IMR-90 (cell line): ENCODE results near the gene AMDHD2. TPM values are rescaled to one million over a fixed set of nuclear protein-coding genes. Genes with fewer than 3 reads are reported as not detected.

Source experiments
- ATAC-seq: fragments of 200-7000 bp; cut with Tn5 transposase; 2 replicates; pipeline ENCODE4 v1.9.1; 2020; ENCODE audit warnings: low read depth, mild to moderate bottlenecking, moderate library complexity
- BruUV-seq: library from RNA; stranded (reverse); fragments of 400-500 nt; replicated peaks from 2 replicates; lab custom pipeline; 2021; lab: Mats Ljungman, UMichigan
- CTCF ChIA-PET: fragments of 300-600 bp; formaldehyde crosslinking; extraction: SDS; loops from one replicate; lab custom pipeline; 2021; ENCODE audit warnings: antibody characterized with exemption; lab: Yijun Ruan, JAX
- POLR2A ChIA-PET: fragments of 300-600 bp; sonication (Branson Sonifier 250); formaldehyde crosslinking; loops from one replicate; lab custom pipeline; 2022; ENCODE audit warnings: antibody characterized with exemption; ENCODE audit not compliant: unreplicated experiment; lab: Charles Lee
- DNase-seq: peaks from one replicate; pipeline ENCODE4 v3.0.0; 2013
- H2AFZ ChIP-seq: replicated peaks from 2 replicates; pipeline ENCODE3; 2013; ENCODE audit warnings: low read length, mild to moderate bottlenecking; ENCODE audit not compliant: poor library complexity
- H2AK5ac ChIP-seq: 2 replicates; pipeline ENCODE4 v1.6.1; 2013; ENCODE audit warnings: low read depth, low read length, inconsistent platforms
- H2AK9ac ChIP-seq: replicated peaks from 2 replicates; pipeline ENCODE3; 2013; ENCODE audit warnings: mild to moderate bottlenecking, low read depth, low read length, moderate library complexity; ENCODE audit not compliant: poor library complexity
- H2BK120ac ChIP-seq: 2 replicates; pipeline ENCODE4 v1.6.1; 2013; ENCODE audit warnings: low read depth, low read length, inconsistent platforms
- H2BK15ac ChIP-seq: 3 replicates; pipeline ENCODE4 v1.6.1; 2013; ENCODE audit warnings: low read depth, low read length, inconsistent platforms
- H2BK20ac ChIP-seq: 2 replicates; pipeline ENCODE4 v1.6.1; 2013; ENCODE audit warnings: low read depth, mild to moderate bottlenecking, inconsistent platforms, low read length, moderate library complexity
- H2BK5ac ChIP-seq: 2 replicates; pipeline ENCODE4 v1.6.1; 2013; ENCODE audit warnings: mild to moderate bottlenecking, low read depth, low read length, inconsistent platforms; ENCODE audit not compliant: poor library complexity, severe bottlenecking
- H3K14ac ChIP-seq: replicated peaks from 2 replicates; pipeline ENCODE4 v1.6.1; 2013; ENCODE audit warnings: low read depth, low read length, inconsistent platforms
- H3K18ac ChIP-seq: 2 replicates; pipeline ENCODE4 v1.6.1; 2013; ENCODE audit warnings: low read depth, low read length, control low read depth
- H3K23ac ChIP-seq: 2 replicates; pipeline ENCODE4 v1.6.1; 2013; ENCODE audit warnings: low read depth, low read length, inconsistent platforms
- H3K27ac ChIP-seq: 2 replicates; pipeline ENCODE4 v1.5.1; 2013; ENCODE audit warnings: mild to moderate bottlenecking, control low read depth, low read length; ENCODE audit not compliant: insufficient read depth
- H3K27me3 ChIP-seq: 2 replicates; pipeline ENCODE4 v1.6.1; 2013; ENCODE audit warnings: low read length; ENCODE audit not compliant: control insufficient read depth, insufficient read depth
- H3K36me3 ChIP-seq: 2 replicates; pipeline ENCODE4 v1.6.1; 2013; ENCODE audit warnings: low read length, mixed read lengths; ENCODE audit not compliant: control insufficient read depth, insufficient read depth
- H3K4ac ChIP-seq: 2 replicates; pipeline ENCODE4 v1.6.1; 2013; ENCODE audit warnings: low read depth, low read length, inconsistent platforms
- H3K4me1 ChIP-seq: 2 replicates; pipeline ENCODE4 v1.6.1; 2013; ENCODE audit warnings: low read length, mixed read lengths; ENCODE audit not compliant: control insufficient read depth, insufficient read depth
- H3K4me2 ChIP-seq: 2 replicates; pipeline ENCODE4 v1.6.1; 2013; ENCODE audit warnings: low read depth, mild to moderate bottlenecking, control low read depth, low read length, moderate library complexity
- H3K4me3 ChIP-seq: 2 replicates; pipeline ENCODE4 v1.5.1; 2013; ENCODE audit warnings: low read depth, mild to moderate bottlenecking, control low read depth, low read length, moderate library complexity; ENCODE audit not compliant: insufficient read depth
- H3K56ac ChIP-seq: 2 replicates; pipeline ENCODE4 v1.6.1; 2013; ENCODE audit warnings: low read length, inconsistent platforms; ENCODE audit not compliant: insufficient read depth; ENCODE audit errors: extremely low read depth
- H3K79me1 ChIP-seq, 2 experiments: 2 replicates each; pipeline ENCODE4 v1.6.1; 2013; ENCODE audit warnings: low read length in 2 of 2, inconsistent platforms in 1 of 2, low read depth in 1 of 2
- H3K9ac ChIP-seq: 2 replicates; pipeline ENCODE4 v1.6.1; 2013; ENCODE audit warnings: low read depth, low read length, control low read depth
- H3K9me1 ChIP-seq: 2 replicates; pipeline ENCODE4 v1.6.1; 2013; ENCODE audit warnings: low read length, inconsistent platforms; ENCODE audit not compliant: insufficient read depth
- H3K9me3 ChIP-seq: 2 replicates; pipeline ENCODE4 v1.6.1; 2013; ENCODE audit warnings: low read length; ENCODE audit not compliant: control insufficient read depth, insufficient read depth
- H4K20me1 ChIP-seq: 2 replicates; pipeline ENCODE4 v1.6.1; 2013; ENCODE audit warnings: low read length, inconsistent platforms; ENCODE audit not compliant: insufficient read depth
- H4K5ac ChIP-seq: 2 replicates; pipeline ENCODE4 v1.6.1; 2013; ENCODE audit warnings: mild to moderate bottlenecking, low read depth, low read length, control low read depth
- H4K8ac ChIP-seq, 2 experiments: 2 replicates each; pipeline ENCODE4 v1.6.1; 2013; ENCODE audit warnings: low read depth in 2 of 2, low read length in 2 of 2, control low read depth in 1 of 2, inconsistent platforms in 1 of 2
- H4K91ac ChIP-seq: 2 replicates; pipeline ENCODE4 v1.6.1; 2013; ENCODE audit warnings: low read depth, low read length, inconsistent platforms; ENCODE audit not compliant: insufficient read depth
- BHLHE40 ChIP-seq: fragments of 150-350 bp; IDR thresholded peaks from 2 replicates; pipeline ENCODE4 v1.6.1; 2016; ENCODE audit warnings: mild to moderate bottlenecking, low read depth, low read length
- CEBPB ChIP-seq: IDR thresholded peaks from 2 replicates; pipeline ENCODE4 v1.6.1; 2012; ENCODE audit warnings: low read depth, low read length, improper control_type of control experiment
- FOS ChIP-seq: fragments of 150-350 bp; IDR thresholded peaks from 2 replicates; pipeline ENCODE4 v1.6.1; 2016; ENCODE audit warnings: low read depth, low read length
- MXI1 ChIP-seq: IDR thresholded peaks from 2 replicates; pipeline ENCODE4 v1.6.1; 2012; ENCODE audit warnings: low read depth, mild to moderate bottlenecking, low read length, moderate library complexity, borderline replicate concordance
- POLR2A ChIP-seq: IDR thresholded peaks from 2 replicates; pipeline ENCODE4 v1.6.1; 2012; ENCODE audit warnings: mild to moderate bottlenecking, low read depth, low read length
- RAD21 ChIP-seq: IDR thresholded peaks from 2 replicates; pipeline ENCODE4 v1.6.1; 2012; ENCODE audit warnings: low read length, improper control_type of control experiment
- RCOR1 ChIP-seq: IDR thresholded peaks from 2 replicates; pipeline ENCODE4 v1.6.1; 2012; ENCODE audit warnings: mild to moderate bottlenecking, low read length, improper control_type of control experiment; ENCODE audit not compliant: insufficient replicate concordance
- RFX5 ChIP-seq: IDR thresholded peaks from 2 replicates; pipeline ENCODE4 v1.8.0; 2012; ENCODE audit warnings: low read depth, mild to moderate bottlenecking, low read length, moderate library complexity
- WGBS, 2 experiments: methylation state at CpG; one replicate each; pipeline versions ENCODE4 v1.1.5 to v1.1.7; 2013; ENCODE audit warnings: missing lambda C conversion rate in 2 of 2; ENCODE audit not compliant: insufficient read length in 1 of 2; ENCODE audit errors: extremely low coverage in 2 of 2; 5-methylcytosine and 5-hydroxymethylcytosine counted together
- dilution Hi-C: fragments of 300-500 bp; cut with HindIII; formaldehyde crosslinking; loops from one replicate; pipeline ENCODE4 v1.14.3; 2018; ENCODE audit warnings: low sequenced_read_pairs; ENCODE audit not compliant: unreplicated experiment
- in situ Hi-C: fragments of 300-500 bp; cut with MboI; formaldehyde crosslinking; loops from 3 replicates; pipeline ENCODE4 v1.14.3; 2019; ENCODE audit warnings: low sequenced_read_pairs, inconsistent platforms, mixed read lengths
- intact Hi-C: fragments of 100-400 bp; cut with micrococcal nuclease; formaldehyde crosslinking; loops from 2 replicates; pipeline ENCODE4 v1.10.0; 2022
- polyA plus RNA-seq, 3 experiments: library from polyadenylated mRNA; depleted of rRNA; stranded (reverse); fragments of >200 nt; gene quantifications; 2 replicates each; pipeline ENCODE4 v1.2.3, GENCODE V29; 2012; ENCODE audit warnings: low replicate concordance in 1 of 3
- total RNA-seq: library from RNA; depleted of rRNA; stranded (reverse); fragments of >200 nt; gene quantifications from 2 replicates; pipeline ENCODE4 v1.2.3, GENCODE V29; 2012
- TF ChIP-seq, protein P1 (sequence below): fragments of 150-350 bp; IDR thresholded peaks from 2 replicates; pipeline ENCODE4 v1.6.1; 2017; ENCODE audit warnings: mild to moderate bottlenecking, antibody characterized with exemption, low read length, low read depth
- TF ChIP-seq, protein P2 (sequence below): fragments of 150-350 bp; IDR thresholded peaks from 2 replicates; pipeline ENCODE4 v1.6.1; 2016; ENCODE audit warnings: low read depth, mild to moderate bottlenecking, low read length, moderate library complexity, borderline replicate concordance

Gene AMDHD2
- total and polyA plus RNA-seq, 2 of the 4 experiments (the other 2 are of a cell fraction), result 10.6 to 30.3 TPM

DNA sequence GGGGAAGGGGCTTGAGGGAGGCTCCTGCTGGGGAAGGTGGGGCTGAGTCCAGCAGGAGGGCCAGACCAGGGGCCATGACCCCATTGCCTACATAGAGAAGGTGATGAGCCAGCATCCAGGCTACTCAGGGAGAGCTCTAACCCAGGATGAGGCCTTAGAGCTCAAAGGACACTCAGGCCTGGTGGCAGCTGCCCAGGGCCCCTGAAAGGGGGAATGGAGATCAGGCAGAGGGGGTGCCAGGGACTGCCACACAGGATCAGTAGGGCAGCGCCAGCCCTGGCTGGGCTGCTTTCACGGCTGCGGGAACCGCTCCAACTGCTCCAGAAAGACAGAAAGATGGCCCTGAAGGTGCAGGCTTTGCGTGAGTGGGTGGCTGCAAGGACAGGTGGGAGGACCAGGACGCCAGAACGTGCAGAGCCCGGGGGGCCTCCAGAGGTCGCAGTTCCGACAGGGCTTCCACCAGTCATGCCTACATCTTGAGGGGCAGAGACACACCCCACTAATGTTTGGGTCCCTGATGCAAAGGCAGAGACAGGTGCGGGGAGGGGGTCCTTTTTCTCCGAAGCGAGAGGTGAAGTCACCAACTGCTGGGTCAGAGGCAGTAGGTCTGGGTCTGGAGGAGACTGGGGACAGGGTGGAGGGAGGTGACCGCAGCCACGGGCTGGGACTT lies 7.3 kb upstream of the AMDHD2 start (continued):
- TF ChIP-seq BHLHE40, result no peak

DNA sequence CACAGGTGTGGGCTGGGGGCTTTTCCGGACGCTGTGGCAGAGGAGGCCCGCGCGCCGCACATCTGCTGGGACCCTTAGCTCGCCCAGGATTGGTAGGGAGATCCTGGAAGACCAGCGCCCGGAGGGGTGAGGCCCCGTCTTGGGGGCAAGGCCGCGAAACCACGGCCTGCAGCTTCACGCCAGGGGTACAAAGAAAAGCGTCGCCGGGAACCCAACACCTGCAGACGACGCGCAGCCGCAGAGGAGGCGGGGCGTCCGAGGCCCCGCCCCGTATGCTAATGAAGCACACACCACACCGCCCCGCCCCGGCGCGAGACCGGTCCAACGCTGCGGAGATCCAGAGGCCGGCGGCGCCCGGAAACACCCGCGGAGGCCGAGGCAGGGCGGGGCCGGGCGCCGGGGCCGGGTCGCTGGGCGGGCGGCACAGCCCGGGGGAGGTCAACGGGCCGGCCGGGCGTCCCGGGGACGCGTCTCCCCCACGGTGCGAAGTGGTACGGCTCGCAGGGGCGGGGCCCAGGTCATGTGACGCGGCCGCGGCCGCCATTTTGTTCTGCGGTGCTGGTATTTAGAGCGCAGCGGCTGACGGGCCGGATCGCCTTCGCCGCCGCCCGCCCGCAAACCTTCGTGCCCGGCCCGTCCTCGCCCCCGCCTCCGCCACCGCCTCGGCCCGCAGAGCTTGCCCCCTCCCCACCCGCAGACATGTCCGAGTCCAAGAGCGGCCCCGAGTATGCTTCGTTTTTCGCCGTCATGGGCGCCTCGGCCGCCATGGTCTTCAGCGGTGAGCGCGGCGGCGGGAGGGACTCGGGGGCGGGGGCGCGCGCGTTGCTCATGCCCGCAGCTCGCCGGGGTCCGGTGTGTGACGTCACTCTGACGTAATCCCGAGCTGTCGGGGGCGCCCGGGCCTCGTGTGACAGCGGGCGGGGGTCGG lies 6.5 kb upstream of the AMDHD2 start, which contains the start of gene ATP6V0C:
Gene ATP6V0C (plus strand): TSS at position 548 of the 928 bp plus-strand sequence. CDS start 152 bp downstream, at position 700.
- Histone ChIP-seq H3K18ac (no peak within 1 kb of the TSS; the same call in 1 of the 2 replicates), H3K27ac (peak within 1 kb of the TSS; percentile 97), H4K8ac (peak within 1 kb of the TSS; percentile 72 to 85), H3K79me1 (peaks cover 0 to 42% of the 10 kb centered on the region in 2 experiments; a peak in 2 of 4 replicates), H4K5ac (peak within 1 kb of the TSS; percentile 57; the same call in 1 of the 2 replicates), H4K91ac (peak within 1 kb of the TSS; percentile 28; the same call in 1 of the 2 replicates), H3K4me3 (peak within 1 kb of the TSS; percentile 93), H3K27me3 (no peaks in the 10 kb centered on the region), H4K20me1 (peaks cover 43% of the 10 kb centered on the region), H3K14ac (peak within 1 kb of the TSS; percentile 84), H2BK15ac (no peak within 1 kb of the TSS), H3K56ac (peak within 1 kb of the TSS; percentile 19; the same call in 1 of the 2 replicates), H2AK9ac (peak within 1 kb of the TSS; percentile 98), H2BK5ac (peak within 1 kb of the TSS; percentile 87), H3K9me1 (peaks cover 19% of the 10 kb centered on the region), H3K4ac (peak within 1 kb of the TSS; percentile 92), H3K4me1 (peaks cover 16% of the 10 kb centered on the region), H3K9ac (peak within 1 kb of the TSS; percentile 91), H3K36me3 (no peaks in the 10 kb centered on the region), H3K4me2 (peak within 1 kb of the TSS; percentile 83), H2BK120ac (no peak within 1 kb of the TSS), H2AK5ac (peak within 1 kb of the TSS; percentile 88), H2BK20ac (no peak within 1 kb of the TSS), H3K23ac (peak within 1 kb of the TSS; percentile 95), H3K9me3 (no peaks in the 10 kb centered on the region), H2AFZ (peak within 1 kb of the TSS; percentile 94)
- in situ Hi-C loops (no loop called here), dilution Hi-C loops (no loop called here), intact Hi-C loops (no loop called here)
- POLR2A ChIA-PET, result no interaction called here
- ATAC-seq (peak; percentile 90), DNase-seq (peak; percentile 79)
- CTCF ChIA-PET, result no interaction called here
- no TSS peak for BruUV-seq
- WGBS, 2 experiments, result 1% methylated on average over 75 of the region's 122 CpGs; no CpG with 5 or more reads in 1 of the 2 experiments
- no peak for TF ChIP-seq FOS
- TF ChIP-seq CEBPB, result peak; percentile 7; the same call in 1 of the 2 replicates
- peak; percentile 92 for TF ChIP-seq BHLHE40
- TF ChIP-seq, protein P1, sequence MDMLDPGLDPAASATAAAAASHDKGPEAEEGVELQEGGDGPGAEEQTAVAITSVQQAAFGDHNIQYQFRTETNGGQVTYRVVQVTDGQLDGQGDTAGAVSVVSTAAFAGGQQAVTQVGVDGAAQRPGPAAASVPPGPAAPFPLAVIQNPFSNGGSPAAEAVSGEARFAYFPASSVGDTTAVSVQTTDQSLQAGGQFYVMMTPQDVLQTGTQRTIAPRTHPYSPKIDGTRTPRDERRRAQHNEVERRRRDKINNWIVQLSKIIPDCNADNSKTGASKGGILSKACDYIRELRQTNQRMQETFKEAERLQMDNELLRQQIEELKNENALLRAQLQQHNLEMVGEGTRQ, result peak; percentile 95
- no peak for TF ChIP-seq RAD21
- peak; percentile 94 for TF ChIP-seq POLR2A
- TF ChIP-seq MXI1, result no peak
- no peak for TF ChIP-seq RCOR1
- TF ChIP-seq RFX5, result no peak
- TF ChIP-seq, protein P2, sequence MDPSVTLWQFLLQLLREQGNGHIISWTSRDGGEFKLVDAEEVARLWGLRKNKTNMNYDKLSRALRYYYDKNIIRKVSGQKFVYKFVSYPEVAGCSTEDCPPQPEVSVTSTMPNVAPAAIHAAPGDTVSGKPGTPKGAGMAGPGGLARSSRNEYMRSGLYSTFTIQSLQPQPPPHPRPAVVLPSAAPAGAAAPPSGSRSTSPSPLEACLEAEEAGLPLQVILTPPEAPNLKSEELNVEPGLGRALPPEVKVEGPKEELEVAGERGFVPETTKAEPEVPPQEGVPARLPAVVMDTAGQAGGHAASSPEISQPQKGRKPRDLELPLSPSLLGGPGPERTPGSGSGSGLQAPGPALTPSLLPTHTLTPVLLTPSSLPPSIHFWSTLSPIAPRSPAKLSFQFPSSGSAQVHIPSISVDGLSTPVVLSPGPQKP, result no peak
